Small intestine (tissue), 7 donors: ENCODE results near the gene MED29. TPM values are rescaled to one million over a fixed set of nuclear protein-coding genes. Genes with fewer than 3 reads are reported as not detected.

Source experiments
- DNase-seq, 2 donors: peaks; one replicate each; pipeline versions ENCODE4 v3.0.0 to v3.0.0-alpha.2; 2013
- FAIRE-seq: peaks from 2 replicates; lab custom pipeline; 2012; peaks lifted over from hg19 to GRCh38; lab: Jason Lieb, UNC
- H3K27ac ChIP-seq, 3 donors: one replicate each; pipeline ENCODE4 v1.5.1; 2013; ENCODE audit warnings: low read length in 2 of 3, mild to moderate bottlenecking in 2 of 3, control low read depth in 1 of 3, inconsistent platforms in 1 of 3, low read depth in 1 of 3, moderate library complexity in 1 of 3
- H3K27me3 ChIP-seq, 3 donors: one replicate each; pipeline ENCODE4 v1.6.1; 2013; ENCODE audit warnings: low read length in 3 of 3, inconsistent platforms in 1 of 3; ENCODE audit not compliant: control insufficient read depth in 3 of 3, insufficient read depth in 3 of 3
- H3K36me3 ChIP-seq, 3 donors: one replicate each; pipeline ENCODE4 v1.6.1; 2013; ENCODE audit warnings: low read length in 3 of 3, inconsistent platforms in 1 of 3, low read depth in 1 of 3, mild to moderate bottlenecking in 1 of 3, moderate library complexity in 1 of 3; ENCODE audit not compliant: control insufficient read depth in 3 of 3, insufficient read depth in 2 of 3
- H3K4me1 ChIP-seq, 3 donors: one replicate each; pipeline ENCODE4 v1.6.1; 2013; ENCODE audit warnings: low read length in 2 of 3, inconsistent platforms in 1 of 3, low read depth in 1 of 3, mild to moderate bottlenecking in 1 of 3, moderate library complexity in 1 of 3; ENCODE audit not compliant: control insufficient read depth in 3 of 3, insufficient read depth in 2 of 3
- H3K4me3 ChIP-seq, 3 donors: one replicate each; pipeline ENCODE4 v1.5.1; 2013; ENCODE audit warnings: low read length in 3 of 3, control low read depth in 1 of 3, inconsistent platforms in 1 of 3, low read depth in 1 of 3, mild to moderate bottlenecking in 1 of 3, moderate library complexity in 1 of 3
- H3K9me3 ChIP-seq, 2 donors: one replicate each; pipeline ENCODE4 v1.6.1; 2013; ENCODE audit warnings: low read depth in 1 of 2, low read length in 1 of 2; ENCODE audit not compliant: control insufficient read depth in 2 of 2, insufficient read depth in 1 of 2
- WGBS, 3 donors: extraction: QIAGEN DNeasy Blood & Tissue Kit; methylation state at CpG; one replicate each; pipeline ENCODE4 v1.1.7; 2013; 5-methylcytosine and 5-hydroxymethylcytosine counted together
- polyA plus RNA-seq, 4 donors: library from polyadenylated mRNA; stranded (reverse) in 3 of 4; unstranded in 1 of 4; fragments of 200-250 nt in 3 of 4; fragments of 120-200 nt in 1 of 4; gene quantifications; one replicate each; pipeline versions ENCODE4 v1.2.1 to v1.2.3, GENCODE V29; 2013
- donor health status: healthy with polysubstance abuse.
- donor health status: control.
- donor health status: control.
- donor health status: Bipolar disorder and iron deficiency.
- donor health status: healthy.

The MED29 gene
- polyA plus RNA-seq, 4 donors = 20.3 to 29.3 (median 23.7) TPM

- peak; percentile 36 to 38 for DNase-seq
- FAIRE-seq = no peak
- Histone ChIP-seq H3K36me3 (peaks cover 5 to 38% (median 6%) of the 10 kb centered on the region in 3 donors), H3K4me1 (peaks cover 2 to 20% (median 14%) of the 10 kb centered on the region in 3 donors), H3K4me3 (no peak overlapping the region), H3K27me3 (no peaks in the 10 kb centered on the region), H3K27ac (peak overlapping the region; percentile 53 to 99 (median 56)), H3K9me3 (no peaks in the 10 kb centered on the region)
- 48 to 65% (median 51%) methylated on average over 25 of the region's 25 CpGs for WGBS, 3 donors
Observed at GRCh38 chr19:39430675-39431593, 39.8 kb downstream of the MED29 start.

DNA sequence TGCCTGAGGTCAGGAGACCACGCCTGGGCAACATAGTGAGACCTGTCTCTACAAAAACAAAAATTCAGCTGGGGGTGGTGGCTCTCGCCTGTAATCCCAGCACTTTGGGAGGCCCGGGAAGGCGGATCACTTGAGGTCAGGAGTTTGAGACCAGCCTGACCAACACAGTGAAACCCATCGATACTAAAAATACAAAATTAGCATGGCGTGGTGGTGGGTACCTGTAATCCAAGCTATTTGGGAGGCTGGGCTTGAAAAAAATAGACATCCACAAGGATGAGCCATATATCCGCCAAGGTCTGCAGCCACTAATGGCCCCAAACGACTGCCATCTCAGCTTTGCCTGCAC is 41.5 kb downstream of the MED29 start:
- H3K4me3 ChIP-seq = no peak overlapping the region
- DNase-seq = no peak
- no peaks in the 10 kb centered on the region for H3K9me3 ChIP-seq
- H3K27ac ChIP-seq = no peak overlapping the region
- no peaks in the 10 kb centered on the region for H3K27me3 ChIP-seq
- FAIRE-seq = no peak
- 88 to 93% (median 92%) methylated on average over 8 of the region's 8 CpGs for WGBS, 3 donors
- H3K4me1 ChIP-seq = peaks cover 2 to 27% (median 19%) of the 10 kb centered on the region in 3 donors
- peaks cover 5 to 38% (median 6%) of the 10 kb centered on the region in 3 donors for H3K36me3 ChIP-seq

GRCh38 chr19:39433480-39434079 is 42.4 kb downstream of the MED29 start:
- Histone ChIP-seq H3K36me3 (peaks cover 5 to 38% (median 6%) of the 10 kb centered on the region in 3 donors), H3K4me1 (peaks cover 2 to 20% (median 19%) of the 10 kb centered on the region in 3 donors), H3K4me3 (no peak overlapping the region), H3K9me3 (no peaks in the 10 kb centered on the region), H3K27ac (peak overlapping the region in 1 of 3 donors; percentile 12), H3K27me3 (no peaks in the 10 kb centered on the region)
- no peak for DNase-seq
- WGBS, 3 donors = 92 to 95% (median 94%) methylated on average over 8 of the region's 8 CpGs
- no peak for FAIRE-seq

GRCh38 chr19:39434123-39435076 is 43.2 kb downstream of the MED29 start:
- peaks cover 5 to 38% (median 6%) of the 10 kb centered on the region in 3 donors for H3K36me3 ChIP-seq
- H3K27me3 ChIP-seq = no peaks in the 10 kb centered on the region
- no peaks in the 10 kb centered on the region for H3K9me3 ChIP-seq
- FAIRE-seq = no peak
- H3K27ac ChIP-seq = peak overlapping the region in 1 of 3 donors; percentile 58
- DNase-seq = no peak
- peak overlapping the region in 2 of 3 donors; percentile 75 to 80 for H3K4me3 ChIP-seq
- peaks cover 2 to 19% (median 16%) of the 10 kb centered on the region in 3 donors for H3K4me1 ChIP-seq
- 24 to 43% (median 29%) methylated on average over 10 of the region's 10 CpGs for WGBS, 3 donors

DNA sequence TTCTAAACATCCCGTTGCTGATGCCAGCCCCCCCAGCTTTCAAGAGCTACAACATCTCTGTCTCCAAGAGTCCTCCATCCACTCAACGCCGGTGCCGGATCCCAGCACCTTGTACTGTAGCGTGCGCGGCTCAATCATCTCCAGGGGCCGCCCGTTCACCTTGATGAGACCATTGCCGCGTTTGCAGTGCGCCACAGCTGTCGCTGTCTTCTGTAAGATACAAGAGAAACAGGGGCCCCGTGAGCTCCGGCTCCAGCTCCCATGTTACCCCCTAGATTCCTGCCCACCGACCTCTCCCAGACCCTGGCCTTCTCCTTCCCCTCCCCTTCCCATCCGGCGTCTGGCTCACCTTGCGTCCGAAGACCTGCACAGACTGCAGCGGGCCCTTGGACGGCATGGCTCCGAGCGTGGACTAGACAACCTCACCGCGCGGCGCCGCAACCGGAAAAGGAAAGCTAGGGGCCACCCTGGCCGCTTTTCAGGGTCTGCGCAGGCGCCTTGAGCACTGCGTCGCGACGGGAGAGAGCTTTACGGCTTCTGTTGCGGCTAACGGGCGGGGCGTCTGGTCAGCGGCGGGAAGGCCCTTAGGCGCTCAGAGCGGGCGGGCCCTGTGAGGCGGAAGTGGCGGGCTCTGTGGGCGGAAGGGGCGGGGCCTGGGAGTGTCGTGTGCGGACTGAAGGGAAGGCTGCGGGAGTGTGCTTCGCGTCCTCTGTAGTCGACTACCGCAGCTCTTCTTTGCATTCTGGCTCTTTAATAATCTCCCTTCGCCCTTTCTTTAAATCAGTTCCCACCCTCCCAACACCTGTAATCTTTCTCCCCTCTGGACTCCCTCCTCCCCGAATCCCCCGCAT is 44.5 kb downstream of the MED29 start, which contains the start of gene RPS16:
RPS16 (minus strand) TSS at position 451 of the 851 bp plus-strand sequence; CDS start at position 397, 54 bp downstream.
- Histone ChIP-seq H3K27me3 (no peaks in the 10 kb centered on the region), H3K27ac (peak within 1 kb of the TSS; percentile 72 to 94 (median 83)), H3K36me3 (peaks cover 5 to 38% (median 6%) of the 10 kb centered on the region in 3 donors), H3K4me1 (peaks cover 2 to 19% (median 16%) of the 10 kb centered on the region in 3 donors), H3K4me3 (peak within 1 kb of the TSS; percentile 75 to 97 (median 80)), H3K9me3 (no peaks in the 10 kb centered on the region)
- DNase-seq = peak; percentile 98
- 0% methylated on average over 54 to 61 of the region's 61 CpGs for WGBS, 3 donors
- no peak for FAIRE-seq

- Histone ChIP-seq H3K27me3 (no peaks in the 10 kb centered on the region), H3K27ac (peak overlapping the region; percentile 51 to 94 (median 72)), H3K4me1 (peaks cover 2 to 16% (median 15%) of the 10 kb centered on the region in 3 donors), H3K9me3 (no peaks in the 10 kb centered on the region), H3K36me3 (peaks cover 5 to 34% (median 6%) of the 10 kb centered on the region in 3 donors), H3K4me3 (peak overlapping the region in 2 of 3 donors; percentile 50 to 80)
- FAIRE-seq (no peak), DNase-seq (no peak)
- WGBS, 3 donors = 3 to 16% (median 4%) methylated on average over 2 of the region's 2 CpGs
Observed at GRCh38 chr19:39436350-39436716, 45.2 kb downstream of the MED29 start.

DNA sequence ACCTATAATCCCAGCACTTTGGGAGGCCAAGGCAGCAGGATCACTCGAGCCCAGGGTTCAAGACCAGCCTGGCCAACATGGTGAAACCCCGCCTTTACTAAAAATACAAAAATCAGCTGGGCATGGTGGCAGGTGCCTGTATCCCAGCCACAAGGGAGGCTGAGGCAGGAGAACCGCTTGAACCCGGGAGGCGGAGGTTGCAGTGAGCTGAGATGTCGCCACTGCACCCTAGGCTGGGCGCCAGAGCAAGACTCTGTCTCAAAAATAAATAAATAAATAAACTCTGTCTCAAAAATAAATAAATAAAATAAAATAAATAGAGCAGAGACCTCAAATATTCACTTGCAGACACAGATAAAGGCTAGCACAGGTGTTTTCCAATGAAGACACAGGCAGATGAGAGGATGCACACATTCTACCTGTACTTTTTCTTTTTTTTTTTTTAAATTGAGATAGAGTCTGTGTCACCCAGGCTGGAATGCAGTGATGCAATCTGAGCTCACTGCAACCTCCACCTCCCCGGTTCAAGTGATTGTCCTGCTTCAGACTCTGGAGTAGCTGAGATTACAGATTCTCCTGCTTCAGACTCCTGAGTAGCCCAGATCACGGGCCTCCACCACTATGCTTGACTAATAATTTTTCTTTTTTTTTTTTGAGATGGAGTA is 47.2 kb downstream of the MED29 start:
- Histone ChIP-seq H3K27me3 (no peaks in the 10 kb centered on the region), H3K4me1 (peaks cover 2 to 16% (median 15%) of the 10 kb centered on the region in 3 donors), H3K36me3 (peaks cover 2 to 14% (median 2%) of the 10 kb centered on the region in 3 donors), H3K9me3 (no peaks in the 10 kb centered on the region), H3K27ac (no peak overlapping the region), H3K4me3 (no peak overlapping the region)
- FAIRE-seq (no peak), DNase-seq (no peak)
- 81 to 87% (median 85%) methylated on average over 9 of the region's 9 CpGs for WGBS, 3 donors
